HG02884 (cell line): Measurements from ENCODE around the gene CNTRL.
"Not testable (repeated sequence)": the region's sequence is repeated elsewhere in the genome, so short reads cannot be mapped to it uniquely, and the experiment has no call there.

Experiments
- ATAC-seq: cut with Tn5 transposase; IDR thresholded peaks from one replicate; pipeline ENCODE4 v1.9.1; 2021; ENCODE audit warnings: mild to moderate bottlenecking, moderate library complexity; ENCODE audit not compliant: unreplicated experiment

CNTRL gene

DNA sequence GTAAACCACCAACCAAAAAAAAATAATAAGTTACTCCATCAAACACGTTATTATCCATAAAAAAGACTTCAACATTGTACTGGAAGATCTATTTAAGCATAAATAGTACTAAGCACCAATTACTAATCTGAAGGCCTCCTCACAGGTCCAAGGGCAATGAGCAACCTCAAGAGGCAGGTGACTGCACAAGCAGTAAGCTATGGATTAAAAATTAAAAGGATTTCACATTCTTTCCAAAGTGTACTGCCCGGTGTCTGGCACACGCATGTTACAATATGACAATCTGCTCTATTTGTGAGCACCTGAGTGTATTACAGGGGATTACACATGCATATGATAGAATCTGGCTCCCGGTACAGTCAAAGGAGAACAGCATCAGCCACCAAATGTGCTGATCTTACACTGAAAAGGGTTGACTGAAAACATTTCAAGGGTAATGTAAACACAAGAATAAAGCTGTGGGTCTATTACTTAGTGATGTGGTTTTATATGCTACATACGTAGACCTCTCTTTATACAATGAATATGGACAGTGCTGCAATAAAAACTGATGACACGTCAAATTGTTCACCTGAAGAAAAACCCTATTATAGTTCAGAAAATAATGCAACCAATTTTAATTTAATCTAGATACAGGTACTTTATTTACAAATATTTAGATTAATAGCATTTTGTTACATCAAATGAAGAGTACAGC is 104.1 kb downstream of the CNTRL start:
- no peak for ATAC-seq

- ATAC-seq = not testable (repeated sequence)
Measured at GRCh38 chr9:121179373-121179721, 104.6 kb downstream of the CNTRL start.

DNA sequence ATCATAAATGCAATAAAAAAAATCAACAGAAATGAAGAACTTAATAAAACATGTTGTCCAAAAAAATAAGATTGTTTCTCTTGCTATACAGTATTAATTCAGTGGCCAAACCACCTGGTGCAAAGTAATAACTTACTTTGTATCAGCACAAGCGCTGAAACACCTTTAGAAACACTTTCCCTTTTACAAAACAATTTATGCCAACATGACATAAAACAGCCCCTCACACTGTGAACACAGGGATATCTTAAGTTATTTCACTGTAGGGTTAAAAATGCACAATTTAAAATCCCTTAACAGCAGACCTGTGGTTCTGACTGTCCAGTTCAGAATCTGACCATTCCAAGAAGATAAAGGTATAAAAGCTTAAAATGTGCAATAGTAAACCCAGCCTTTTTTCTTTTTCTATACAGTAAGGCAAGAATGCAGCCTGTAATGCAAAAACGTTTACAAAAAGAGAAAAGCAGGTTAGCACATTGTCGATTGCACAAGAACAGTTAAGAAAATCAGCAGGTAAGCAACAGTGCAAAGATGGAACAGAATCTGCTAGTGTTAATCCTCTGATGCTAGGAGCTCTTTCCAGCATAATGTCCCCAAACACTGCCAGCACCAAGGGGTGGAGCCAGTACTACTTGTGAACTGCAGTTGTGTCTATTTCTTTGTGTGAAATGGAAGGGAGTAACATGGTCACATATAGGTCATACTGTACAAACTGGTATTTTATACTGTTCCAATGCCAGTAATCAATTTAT is 105.4 kb downstream of the CNTRL start:
- ATAC-seq = no peak

DNA sequence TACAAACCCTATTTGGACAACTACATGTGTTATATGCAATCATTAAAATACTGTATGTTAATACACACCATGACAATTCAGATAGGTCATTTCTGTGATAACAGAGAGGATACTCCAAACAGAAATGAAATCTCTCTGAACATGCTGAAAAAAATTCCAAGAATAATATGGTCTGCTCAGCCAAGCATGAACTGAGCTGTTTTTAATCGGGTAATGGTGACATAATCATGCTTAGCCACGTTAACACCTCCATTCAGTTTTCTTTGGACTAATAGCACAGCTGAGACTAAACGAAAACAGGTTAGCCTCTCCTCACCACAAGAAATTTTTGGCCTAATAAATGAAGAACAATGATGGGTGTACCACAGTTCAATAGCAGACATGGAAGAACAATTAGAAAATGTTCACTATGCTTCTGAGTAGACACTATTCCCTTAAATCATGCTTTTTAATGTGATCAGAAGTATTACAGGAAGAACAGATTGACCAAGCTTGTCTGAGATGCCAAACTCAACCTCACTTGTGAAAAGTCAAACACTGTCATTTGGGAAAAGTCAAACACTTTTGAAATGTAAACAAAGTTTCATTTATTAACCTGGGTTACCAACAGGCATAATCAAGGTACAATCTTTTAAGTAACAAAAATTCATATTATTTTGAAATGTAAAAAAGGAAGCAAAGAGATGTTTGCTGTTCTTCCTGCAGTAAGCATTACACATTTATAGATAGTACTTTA is 107.5 kb downstream of the CNTRL start:
- no peak for ATAC-seq

- ATAC-seq = no peak
Measured at GRCh38 chr9:121182989-121183388, 108.2 kb downstream of the CNTRL start.

GRCh38 chr9:121183666-121184423 is 109.1 kb downstream of the CNTRL start:
- ATAC-seq = no peak

DNA sequence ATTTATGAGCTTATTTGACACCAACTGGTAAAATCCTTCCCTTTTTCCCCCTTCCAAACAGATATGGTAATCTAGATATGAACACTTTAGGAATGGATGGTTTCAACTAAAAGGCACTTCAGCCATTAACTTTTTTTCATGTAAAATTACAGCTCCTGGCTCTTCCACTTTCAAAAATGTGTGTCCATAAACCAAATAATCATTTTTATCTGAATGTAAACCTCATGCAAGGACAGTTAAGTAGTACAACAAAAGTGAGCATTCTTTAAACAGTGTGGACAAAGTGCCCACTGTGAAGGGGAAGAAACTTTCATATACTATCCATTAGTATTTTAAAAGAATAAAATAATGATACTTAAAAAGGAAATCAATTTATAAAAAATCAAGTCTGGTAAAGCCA is 109.7 kb downstream of the CNTRL start:
- no peak for ATAC-seq

DNA sequence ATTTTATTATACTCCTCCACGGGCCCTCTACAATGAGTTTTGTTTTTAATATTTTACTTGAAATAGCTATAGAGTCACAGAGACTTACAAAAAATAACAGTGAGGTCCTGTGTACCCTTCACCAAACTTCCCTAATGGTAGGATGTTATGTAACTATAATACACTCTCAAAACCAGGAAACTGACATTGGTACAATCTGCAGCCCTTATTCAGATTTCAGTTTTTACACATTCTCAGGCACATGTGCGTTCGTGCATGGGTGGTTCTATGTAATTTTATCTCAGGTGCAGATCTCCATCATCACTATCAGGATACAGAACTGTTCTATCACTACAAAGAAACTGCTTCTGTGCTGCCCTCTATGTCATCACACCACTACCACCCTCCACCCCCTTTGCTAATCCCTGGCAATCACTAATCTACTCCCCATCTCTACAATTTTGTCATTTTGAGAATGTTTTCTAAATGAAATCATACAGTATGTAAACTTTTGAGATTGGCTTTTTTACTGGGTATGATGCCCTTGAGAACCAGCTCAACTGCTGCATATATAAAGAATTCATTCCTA is 110.5 kb downstream of the CNTRL start:
- ATAC-seq = no peak

GRCh38 chr9:121185774-121186403 is 111.1 kb downstream of the CNTRL start:
- no peak for ATAC-seq

DNA sequence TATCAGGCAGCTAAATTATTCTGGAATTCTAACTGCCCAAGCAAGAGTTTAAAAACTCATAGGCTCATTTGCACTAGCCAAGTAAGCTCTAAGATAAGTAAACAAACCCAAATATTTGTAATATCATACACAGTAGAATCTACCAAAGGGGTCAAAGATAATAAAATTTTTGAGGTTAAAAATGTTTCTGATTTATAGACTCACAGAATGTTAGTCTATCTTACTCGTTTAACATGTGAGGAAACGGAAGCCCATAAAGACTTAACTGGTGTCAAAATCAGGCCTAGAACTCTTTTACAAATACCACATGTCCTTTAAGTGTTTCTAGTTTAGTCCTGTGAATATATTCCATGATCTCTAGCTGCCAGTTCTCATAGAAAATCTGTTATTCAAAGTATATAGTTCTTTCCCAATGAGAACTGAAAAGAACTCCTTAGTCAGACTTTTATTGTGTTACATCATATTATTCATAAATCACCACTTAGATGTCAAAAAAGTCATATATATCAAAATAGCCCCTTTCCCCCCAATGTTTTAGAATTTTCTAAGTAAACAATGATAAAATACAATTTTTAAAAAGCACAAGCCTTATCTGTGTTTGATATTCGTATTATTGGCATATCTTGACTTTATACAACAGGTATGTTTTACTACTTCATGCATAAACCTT is 113.0 kb downstream of the CNTRL start:
- no peak for ATAC-seq

DNA sequence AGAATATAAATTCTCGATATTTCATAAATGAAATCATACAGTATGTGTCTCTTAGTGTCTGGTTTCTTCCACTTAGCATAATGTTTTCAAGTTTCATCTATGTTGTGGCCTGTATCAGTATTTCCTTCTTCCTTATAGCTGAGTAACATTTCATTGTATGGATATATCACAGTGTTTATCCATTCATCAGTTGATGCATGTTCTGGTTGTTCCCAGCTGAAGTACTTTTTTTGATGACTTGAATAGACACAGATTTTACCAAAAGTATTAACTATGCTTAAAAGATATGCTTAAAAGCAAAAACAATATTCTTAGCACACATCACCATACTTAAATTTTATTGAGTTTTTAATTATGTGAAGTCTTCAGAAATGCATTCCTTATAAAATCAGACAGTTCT is 114.3 kb downstream of the CNTRL start:
- ATAC-seq = no peak

DNA sequence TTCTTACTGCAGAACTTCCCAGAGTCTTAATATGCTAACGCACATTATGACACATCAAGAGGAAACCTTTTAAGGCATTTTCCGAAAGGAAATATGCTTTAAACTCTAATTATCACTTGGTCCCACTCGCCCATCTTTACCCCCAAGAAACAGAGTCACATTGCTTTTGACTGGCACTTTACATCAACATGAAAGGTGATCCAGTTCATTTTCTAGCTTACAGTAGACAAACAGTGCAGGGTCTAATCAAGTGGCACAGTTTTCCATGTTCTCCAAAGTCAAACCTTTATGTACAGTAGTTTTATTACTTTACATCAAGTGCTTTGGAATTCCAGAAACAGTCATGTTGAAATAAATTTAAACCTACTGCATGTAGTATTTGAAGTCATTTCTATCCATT is 114.9 kb downstream of the CNTRL start:
- no peak for ATAC-seq

GRCh38 chr9:121191235-121191634 is 116.5 kb downstream of the CNTRL start:
- no peak for ATAC-seq

DNA sequence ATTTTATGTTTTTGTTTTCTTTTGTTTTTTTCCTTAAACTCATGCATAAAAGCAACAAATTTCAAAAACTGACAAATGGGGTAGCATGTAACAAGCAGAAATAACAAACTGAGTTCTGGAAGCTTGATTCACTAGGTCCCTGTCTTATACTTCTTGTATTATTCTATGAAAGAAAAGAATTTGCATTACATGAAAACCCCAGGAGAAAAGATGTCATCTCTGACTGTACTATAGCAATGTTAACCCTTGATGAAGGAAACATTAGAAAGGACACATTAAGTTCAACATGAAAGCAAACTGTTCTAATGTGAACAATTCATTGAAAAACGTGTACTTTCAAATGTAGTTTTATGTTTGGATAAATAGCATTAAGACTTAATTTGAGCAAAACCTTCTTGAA is 117.8 kb downstream of the CNTRL start:
- ATAC-seq = no peak

- ATAC-seq = no peak
Measured at GRCh38 chr9:121192959-121193640, 118.3 kb downstream of the CNTRL start.

DNA sequence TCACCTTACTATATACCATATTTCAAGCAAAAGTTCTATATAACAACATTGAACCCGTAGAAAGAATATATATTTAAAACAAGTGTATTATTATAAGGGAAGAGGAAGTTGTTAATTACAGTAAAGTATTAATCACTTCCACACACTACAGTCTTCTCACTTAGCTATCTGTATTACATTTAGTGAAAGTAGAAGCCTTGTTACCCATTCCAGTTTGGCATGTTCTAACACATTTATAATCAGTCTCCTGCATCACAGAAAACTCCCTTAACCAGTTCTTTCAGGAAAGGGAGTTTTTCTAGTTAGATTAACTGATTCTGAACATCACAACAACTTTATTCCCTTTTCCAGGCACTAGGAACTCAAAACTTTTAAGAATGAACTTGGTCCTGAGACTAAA is 120.0 kb downstream of the CNTRL start:
- ATAC-seq = no peak

GRCh38 chr9:121196389-121196788 is 121.6 kb downstream of the CNTRL start:
- ATAC-seq = no peak

DNA sequence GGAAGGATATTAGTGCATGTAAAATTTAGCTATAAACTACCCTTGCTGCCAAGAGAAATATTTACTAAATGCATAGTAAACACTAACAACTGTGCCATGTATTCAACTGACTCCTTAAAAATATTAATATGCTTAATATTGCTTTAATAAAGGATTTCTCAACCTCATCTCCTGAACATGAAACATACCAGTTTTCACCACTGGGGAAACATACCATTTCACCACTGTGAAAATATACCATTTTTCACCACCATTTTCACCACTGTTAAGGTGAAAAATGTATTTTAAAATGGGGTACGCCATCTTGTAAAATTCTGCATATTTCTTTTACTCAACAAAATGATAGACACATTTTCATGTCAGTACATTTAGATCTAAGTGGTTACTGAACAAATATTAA is 122.4 kb downstream of the CNTRL start:
- ATAC-seq = no peak

DNA sequence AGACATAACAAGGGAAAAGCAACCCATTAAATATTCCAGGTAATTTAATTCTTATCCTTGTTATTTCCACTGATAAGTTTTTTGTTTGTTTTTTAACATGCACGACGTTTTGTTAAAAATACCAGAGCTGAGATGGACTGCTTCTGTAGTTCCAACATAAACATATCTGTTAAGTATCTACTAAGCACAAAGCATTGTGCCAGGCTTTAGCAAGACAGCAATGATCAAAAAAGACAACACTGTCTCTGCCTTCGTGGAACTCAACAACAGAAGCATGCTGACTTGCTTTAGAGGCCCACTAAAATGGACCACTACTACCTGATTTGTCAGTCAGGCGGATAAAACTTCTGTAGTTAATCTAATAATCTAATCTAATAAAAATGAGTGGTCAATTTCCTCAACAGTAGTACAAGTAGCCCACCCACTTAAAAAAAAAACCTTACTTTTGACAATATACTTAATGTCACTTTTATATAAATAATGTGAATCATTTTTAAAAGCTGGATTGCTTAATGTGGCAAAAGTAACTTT is 123.8 kb downstream of the CNTRL start:
- no peak for ATAC-seq
